HG02840 (cell line): ENCODE data around the gene PATL2.
"Not testable (repeated sequence)": the region's sequence is repeated elsewhere in the genome, so short reads cannot be mapped to it uniquely, and the experiment has no call there.

Experiments used
- ATAC-seq: cut with Tn5 transposase; IDR thresholded peaks from one replicate; pipeline ENCODE4 v1.9.1; 2021; ENCODE audit warnings: mild to moderate bottlenecking, moderate library complexity, moderate number of reproducible peaks; ENCODE audit not compliant: unreplicated experiment, low FRiP score

PATL2 gene

GRCh38 chr15:44695294-44695693 is 15.8 kb downstream of the PATL2 start:
- no peak for ATAC-seq

- ATAC-seq: no peak
These were observed 16.7 kb downstream of the PATL2 start for GRCh38 chr15:44694416-44694815.

GRCh38 chr15:44692659-44693058 is 18.5 kb downstream of the PATL2 start:
- ATAC-seq: no peak

GRCh38 chr15:44690245-44690644 is 20.9 kb downstream of the PATL2 start:
- ATAC-seq: not testable (repeated sequence)

DNA sequence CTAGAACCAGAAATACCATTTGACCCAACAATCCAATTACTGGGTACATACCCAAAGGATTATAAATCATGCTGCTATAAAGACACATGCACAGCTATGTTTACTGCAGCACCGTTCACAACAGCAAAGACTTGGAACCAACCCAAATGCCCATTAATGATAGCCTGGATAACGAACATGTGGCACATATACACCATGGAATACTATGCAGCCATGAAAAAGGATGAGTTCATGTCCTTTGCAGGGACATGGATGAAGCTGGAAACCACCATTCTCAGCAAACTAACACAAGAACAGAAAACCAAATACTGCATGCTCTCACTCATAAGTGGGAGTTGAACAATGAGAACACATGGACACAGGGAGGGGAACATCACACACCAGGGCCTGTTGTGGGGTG is 21.8 kb downstream of the PATL2 start:
- not testable (repeated sequence) for ATAC-seq

- not testable (repeated sequence) for ATAC-seq
These were observed 28.1 kb downstream of the PATL2 start for GRCh38 chr15:44682809-44683682.

GRCh38 chr15:44682211-44682610 is 28.9 kb downstream of the PATL2 start:
- ATAC-seq: no peak

DNA sequence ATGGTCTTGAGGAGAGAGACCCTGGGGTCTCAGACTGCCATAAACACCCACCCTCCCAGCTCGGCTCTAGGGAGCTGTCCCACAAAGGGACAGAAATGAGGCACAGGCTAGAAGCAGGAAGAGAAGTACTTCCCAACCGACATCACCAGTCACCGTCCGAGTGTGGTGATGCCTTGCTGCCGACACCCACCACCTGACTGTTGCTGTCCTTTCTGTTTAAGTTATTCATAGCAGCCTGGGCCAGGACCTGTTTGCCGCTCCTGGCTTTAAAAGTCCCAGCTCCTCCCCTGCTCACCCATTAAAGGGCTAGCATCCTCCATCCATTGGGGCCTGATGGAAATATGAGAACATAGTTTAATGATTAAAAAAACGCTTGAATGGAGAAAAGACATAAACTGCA is 34.4 kb downstream of the PATL2 start:
- no peak for ATAC-seq

- ATAC-seq: no peak
These were observed 35.2 kb downstream of the PATL2 start for GRCh38 chr15:44675911-44676310.

DNA sequence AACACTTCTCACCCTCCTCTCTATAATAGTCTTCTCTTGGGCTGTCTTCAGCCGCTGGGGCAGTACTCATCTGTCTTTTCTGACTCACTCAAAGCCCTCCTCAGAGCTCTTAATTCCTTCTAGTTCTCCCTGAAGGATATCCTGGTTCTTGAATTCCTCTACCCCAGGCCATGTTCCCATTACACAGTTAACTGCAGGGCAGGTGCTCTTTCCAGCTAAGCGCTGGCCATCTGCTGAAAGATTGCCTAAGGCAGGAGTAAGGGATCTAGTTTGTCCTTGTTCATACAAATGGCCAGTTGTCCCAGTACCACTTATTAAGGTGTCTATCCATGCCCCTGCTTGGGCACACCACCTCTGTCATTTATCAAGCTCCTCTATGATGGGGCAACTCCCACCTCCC is 37.5 kb downstream of the PATL2 start:
- ATAC-seq: no peak

- no peak for ATAC-seq
These were observed 40.8 kb downstream of the PATL2 start for GRCh38 chr15:44670087-44670950.

DNA sequence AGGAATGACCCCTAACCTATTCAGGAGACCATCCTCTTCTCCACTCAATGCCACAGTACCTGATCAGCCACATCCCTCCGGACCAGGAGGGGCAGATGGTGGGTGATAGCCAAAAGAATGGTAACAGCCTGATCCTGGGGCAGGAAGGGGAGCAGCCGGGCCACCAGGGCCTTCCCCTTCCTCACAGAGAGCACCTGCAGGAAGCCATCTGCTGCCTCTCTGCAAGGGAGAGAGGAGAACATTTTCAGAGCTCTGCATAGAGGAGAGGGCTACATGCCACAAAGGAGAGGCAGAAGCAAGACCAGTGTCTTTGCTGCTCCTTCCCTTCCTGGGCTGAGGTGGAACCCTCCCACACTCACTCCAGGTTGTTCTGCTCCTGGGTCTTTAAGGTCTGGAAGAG is 42.2 kb downstream of the PATL2 start:
- no peak for ATAC-seq

- ATAC-seq: no peak
These were observed 44.1 kb downstream of the PATL2 start for GRCh38 chr15:44667039-44667360.

DNA sequence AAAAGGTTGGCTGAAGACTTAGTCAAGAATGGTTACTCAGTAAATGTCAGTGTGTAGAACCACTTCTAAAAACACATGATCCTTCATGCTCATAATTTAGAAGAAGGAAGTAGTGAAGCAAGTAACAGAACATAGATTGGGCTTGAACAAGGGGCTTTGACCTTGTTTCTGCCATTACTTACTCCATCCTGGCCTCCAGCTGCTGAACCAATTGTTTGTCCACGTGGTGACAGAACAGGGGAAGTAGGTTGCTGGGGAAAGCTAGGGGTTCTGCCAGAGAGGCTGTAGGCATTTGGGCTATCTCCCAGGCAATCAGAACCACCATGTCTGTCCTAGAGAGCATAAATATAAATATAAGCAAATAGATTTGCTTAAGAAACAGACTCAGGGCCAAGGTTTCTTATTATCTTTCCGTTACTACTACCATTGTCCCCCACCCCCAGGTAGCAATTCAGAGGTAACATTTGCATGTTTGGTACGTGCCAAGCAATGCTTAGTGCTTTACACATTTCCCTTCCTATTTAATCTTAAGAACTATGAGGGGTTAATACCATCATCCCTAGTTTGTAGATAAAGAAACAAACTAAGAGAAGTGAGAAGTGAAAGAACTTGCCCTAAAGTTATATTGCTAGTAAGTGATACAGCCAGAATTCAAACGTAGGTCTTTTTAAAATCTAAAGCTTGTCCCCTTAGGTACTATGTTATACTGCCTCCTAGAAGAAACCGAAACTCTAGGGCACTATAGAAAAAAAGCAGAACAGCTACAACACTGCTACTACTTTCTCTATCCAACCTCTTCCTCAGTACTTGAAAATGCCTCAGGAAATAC is 44.7 kb downstream of the PATL2 start:
- no peak for ATAC-seq

DNA sequence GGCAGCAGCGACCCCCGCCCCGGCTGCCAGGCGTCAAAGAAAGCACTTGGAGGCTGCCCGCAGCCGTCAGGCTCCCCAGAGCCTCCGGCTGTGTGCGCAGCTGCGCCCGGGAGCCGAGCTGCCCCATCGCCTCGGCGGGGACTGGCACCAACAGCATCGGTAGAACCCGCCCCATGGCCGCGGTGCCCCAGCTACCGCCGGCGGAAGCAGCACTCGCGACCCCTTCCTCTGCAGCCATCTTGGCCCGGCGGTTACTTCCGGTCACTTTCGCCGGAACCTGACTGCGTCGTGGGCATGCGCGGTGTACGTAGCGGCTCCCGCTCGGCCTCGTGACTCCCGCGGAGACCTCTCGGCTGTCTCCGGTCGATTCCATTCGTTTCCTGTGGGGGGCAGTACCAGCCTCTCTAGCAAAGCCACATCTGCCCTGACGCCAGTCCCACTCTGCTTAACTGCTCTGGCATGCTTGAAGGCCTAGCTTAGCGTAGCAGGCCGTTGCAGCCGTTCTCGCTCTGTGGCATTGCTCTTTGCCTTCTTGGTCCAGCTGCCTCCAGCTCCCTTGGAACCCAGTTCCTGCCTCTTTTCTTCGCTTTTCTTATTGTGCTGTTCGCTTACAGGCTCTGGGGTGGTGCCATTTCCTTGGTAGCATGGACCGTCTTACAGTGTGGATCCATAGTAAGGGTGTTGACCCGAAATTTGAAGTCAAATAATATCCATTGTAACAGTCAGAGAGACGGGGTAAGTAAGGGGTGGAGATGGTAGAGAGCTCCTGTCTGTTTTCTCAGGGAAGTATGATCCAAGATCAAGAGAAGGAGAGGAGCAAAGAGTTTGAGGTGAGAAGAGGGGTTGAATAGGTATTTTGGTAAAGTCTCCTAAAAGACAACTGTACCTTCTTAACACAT is 47.5 kb downstream of the PATL2 start, which contains the start of gene SPG11:
TSS of gene SPG11 (minus strand) at position 253 of the 899 bp plus-strand sequence. CDS start at position 238, 15 bp downstream.
- ATAC-seq: peak; percentile 83

DNA sequence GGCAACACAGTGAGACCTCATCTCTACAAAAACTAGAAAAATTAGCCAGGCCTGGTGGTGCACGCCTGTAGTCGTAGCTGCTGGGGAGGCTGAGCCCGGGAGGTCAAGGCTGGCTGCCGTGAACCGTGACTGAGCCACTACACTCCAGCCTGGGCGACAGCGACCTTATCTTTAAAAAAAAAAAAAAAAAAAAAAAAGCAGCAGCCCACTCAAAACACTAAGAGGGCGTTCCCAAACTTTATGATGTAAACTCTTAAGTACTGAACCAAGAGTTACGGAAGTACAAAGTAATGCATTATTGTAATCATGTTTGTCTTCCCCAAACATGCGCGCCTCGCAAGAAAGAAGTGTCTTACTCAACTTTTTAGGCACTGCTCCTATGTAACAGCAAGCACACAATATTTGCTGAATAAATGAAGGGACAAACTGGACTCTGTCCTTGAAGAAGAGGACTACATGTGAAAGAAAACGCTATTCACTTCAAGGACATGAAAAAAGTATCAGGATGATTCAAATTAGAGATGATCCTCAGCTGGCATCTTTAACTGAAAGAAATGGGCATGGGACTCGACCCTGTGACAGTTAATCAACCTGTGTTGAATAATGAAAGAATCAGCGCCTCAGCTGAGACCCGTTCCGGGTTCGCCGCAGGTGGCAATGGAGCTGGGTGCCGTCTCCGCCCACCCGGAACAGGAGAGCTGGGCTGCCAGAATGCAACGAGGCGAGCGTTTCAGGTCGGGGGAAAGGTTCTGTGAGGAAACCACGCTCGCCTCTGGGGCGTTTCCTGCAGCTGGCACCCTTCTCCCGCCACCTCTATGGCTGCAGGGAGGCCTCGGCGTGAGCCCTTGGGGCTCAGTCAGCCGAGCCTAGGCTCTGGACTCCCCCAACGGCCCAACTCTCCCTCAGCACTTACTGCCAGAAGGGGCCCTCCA is 48.4 kb downstream of the PATL2 start:
- ATAC-seq: peak; percentile 40

DNA sequence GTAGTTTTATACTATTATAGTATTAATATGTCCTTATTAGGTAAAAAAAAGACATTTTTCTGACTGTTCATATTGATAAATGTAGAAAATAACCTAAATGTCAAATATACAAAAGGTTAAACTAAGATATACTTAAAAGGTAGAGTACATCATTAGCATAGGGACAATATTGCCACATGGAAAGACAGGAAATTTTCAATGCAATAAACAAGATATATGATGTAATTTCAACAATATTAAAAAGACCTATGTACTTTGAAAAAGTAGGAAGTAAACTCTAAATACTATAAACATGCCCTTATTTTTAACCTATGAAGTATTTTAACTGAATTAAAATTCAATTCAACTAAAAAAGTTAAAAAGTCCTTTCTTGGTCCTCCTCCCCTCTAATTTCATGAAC is 49.5 kb downstream of the PATL2 start:
- no peak for ATAC-seq

DNA sequence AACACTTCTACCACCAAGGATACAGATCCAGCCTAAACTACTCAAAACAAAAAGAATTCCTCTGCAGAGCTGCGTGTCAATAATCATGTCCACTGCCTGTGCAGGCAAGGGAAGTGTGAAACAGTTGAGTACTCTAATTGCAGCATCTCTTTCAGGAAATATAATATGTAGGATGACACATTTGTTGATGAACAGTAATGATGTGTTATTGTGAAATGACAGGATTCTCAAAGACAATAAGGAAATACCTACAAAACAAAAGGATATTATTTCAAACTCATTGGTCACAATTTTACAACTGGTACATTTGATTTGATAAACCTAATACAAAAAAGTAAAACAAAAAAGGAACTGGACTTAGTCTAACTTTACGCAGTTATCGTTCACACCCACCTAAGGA is 52.1 kb downstream of the PATL2 start:
- no peak for ATAC-seq

- no peak for ATAC-seq
These were observed 53.7 kb downstream of the PATL2 start for GRCh38 chr15:44657378-44657777.
